Loucy (cell line): ENCODE measurements around the gene COA1.

Source experiments
- CTCF ChIP-seq: fragments of 200-600 bp; sonication (generic); conservative IDR thresholded peaks from 2 replicates; pipeline ENCODE4 v1.5.1; 2014; ENCODE audit warnings: mild to moderate bottlenecking, antibody characterized with exemption, low read length
- EZH2phosphoT487 ChIP-seq: fragments of 200-600 bp; IDR thresholded peaks from 2 replicates; pipeline ENCODE4 v1.6.1; 2018; ENCODE audit warnings: antibody characterized with exemption, mild to moderate bottlenecking, moderate library complexity, borderline replicate concordance

GRCh38 chr7:43625453-43625852 lies 103.9 kb downstream of the COA1 start:
- no peak for TF ChIP-seq CTCF
- TF ChIP-seq EZH2phosphoT487 = no peak
